PC-3 (cell line): Measurements from ENCODE around the gene NUP93.

ENCODE experiments used
- CTCF ChIP-seq: fragments of 300-600 bp; sonication (generic); conservative IDR thresholded peaks from 2 replicates; pipeline ENCODE4 v1.5.1; 2017; ENCODE audit warnings: antibody characterized with exemption, low read depth, mild to moderate bottlenecking, low read length
- EZH2 ChIP-seq: fragments of 300-600 bp; sonication (generic); IDR thresholded peaks from one replicate; pipeline ENCODE4 v1.6.1; 2017; ENCODE audit warnings: antibody characterized with exemption, mild to moderate bottlenecking, low read length; ENCODE audit not compliant: unreplicated experiment
- EZH2phosphoT487 ChIP-seq: fragments of 300-600 bp; sonication (generic); IDR thresholded peaks from 2 replicates; pipeline ENCODE4 v1.6.1; 2018; ENCODE audit warnings: mild to moderate bottlenecking, antibody characterized with exemption, low read length, borderline replicate concordance

GRCh38 chr16:56771558-56772279 lies 41.8 kb downstream of the NUP93 start:
- TF ChIP-seq CTCF (no peak), EZH2 (no peak), EZH2phosphoT487 (no peak)
